OCI-LY1 (cell line): Measurements from ENCODE around the gene MMAA.

Experiments
- H2AFZ ChIP-seq: fragments of 200-600 bp; sonication (generic), shearing (Covaris generic); 2 replicates; pipeline ENCODE4 v1.6.0; 2014; ENCODE audit warnings: antibody characterized with exemption, mild to moderate bottlenecking, low read length
- H3F3A ChIP-seq: fragments of 200-600 bp; sonication (generic), shearing (Covaris generic); 2 replicates; pipeline ENCODE4 v1.6.0; 2014; ENCODE audit warnings: mild to moderate bottlenecking, antibody characterized with exemption, low read length, moderate library complexity; ENCODE audit not compliant: insufficient read depth
- H3K27ac ChIP-seq: fragments of 200-600 bp; sonication (generic); 2 replicates; pipeline ENCODE4 v1.5.1; 2014; ENCODE audit warnings: low read length, mixed run types, mild to moderate bottlenecking, low read depth; ENCODE audit not compliant: poor library complexity, severe bottlenecking
- H3K27me3 ChIP-seq: fragments of 200-600 bp; sonication (generic); 2 replicates; pipeline ENCODE4 v1.6.0; 2014; ENCODE audit warnings: antibody characterized with exemption, mild to moderate bottlenecking, low read length, moderate library complexity; ENCODE audit not compliant: insufficient read depth
- H3K36me3 ChIP-seq: fragments of 200-600 bp; sonication (generic); 2 replicates; pipeline ENCODE4 v1.6.1; 2014; ENCODE audit warnings: mild to moderate bottlenecking, antibody characterized with exemption, low read length, moderate library complexity, mixed read lengths; ENCODE audit not compliant: insufficient read depth
- H3K4me1 ChIP-seq: fragments of 200-600 bp; sonication (generic); 2 replicates; pipeline ENCODE4 v1.5.1; 2014; ENCODE audit warnings: mild to moderate bottlenecking, low read length, moderate library complexity; ENCODE audit not compliant: insufficient read depth, severe bottlenecking
- H3K4me2 ChIP-seq: fragments of 200-600 bp; sonication (generic), shearing (Covaris generic); 2 replicates; pipeline ENCODE4 v1.6.1; 2014; ENCODE audit warnings: low read length
- H3K4me3 ChIP-seq: fragments of 200-600 bp; sonication (generic); 2 replicates; pipeline ENCODE4 v1.5.1; 2014; ENCODE audit warnings: low read length, low read depth, mild to moderate bottlenecking, mixed read lengths; ENCODE audit not compliant: poor library complexity, severe bottlenecking
- H3K79me2 ChIP-seq: fragments of 200-600 bp; shearing (Covaris generic); 2 replicates; pipeline ENCODE4 v1.6.1; 2016; ENCODE audit warnings: mixed run types, low read length, mixed read lengths; ENCODE audit not compliant: insufficient read depth
- H3K9ac ChIP-seq: fragments of 200-600 bp; sonication (generic), shearing (Covaris generic); 2 replicates; pipeline ENCODE4 v1.6.1; 2014; ENCODE audit warnings: mild to moderate bottlenecking, low read length, mixed read lengths
- H3K9me2 ChIP-seq: fragments of 200-600 bp; sonication (generic), shearing (Covaris generic); 2 replicates; pipeline ENCODE4 v1.6.1; 2014; ENCODE audit warnings: low read depth, mild to moderate bottlenecking, low read length, mixed read lengths
- H3K9me3 ChIP-seq: fragments of 200-600 bp; shearing (Covaris generic); 2 replicates; pipeline ENCODE4 v1.6.1; 2014; ENCODE audit warnings: low read length, mixed read lengths
- H4K20me1 ChIP-seq: fragments of 200-600 bp; sonication (generic), shearing (Covaris generic); 2 replicates; pipeline ENCODE4 v1.6.0; 2016; ENCODE audit warnings: mild to moderate bottlenecking, low read length; ENCODE audit not compliant: insufficient read depth
- EZH2 ChIP-seq: fragments of 200-600 bp; sonication (generic), shearing (Covaris generic); IDR thresholded peaks from 2 replicates; pipeline ENCODE4 v1.8.0; 2017; ENCODE audit warnings: borderline replicate concordance, mixed run types, mild to moderate bottlenecking, antibody characterized with exemption, low read length, moderate library complexity, mixed read lengths
- TF ChIP-seq, protein P1 (sequence below): fragments of 200-600 bp; sonication (generic), shearing (Covaris generic); IDR thresholded peaks from 2 replicates; pipeline ENCODE4 v1.5.1; 2017; ENCODE audit warnings: mild to moderate bottlenecking, antibody characterized with exemption, low read length, moderate library complexity, mixed read lengths

MMAA gene

DNA sequence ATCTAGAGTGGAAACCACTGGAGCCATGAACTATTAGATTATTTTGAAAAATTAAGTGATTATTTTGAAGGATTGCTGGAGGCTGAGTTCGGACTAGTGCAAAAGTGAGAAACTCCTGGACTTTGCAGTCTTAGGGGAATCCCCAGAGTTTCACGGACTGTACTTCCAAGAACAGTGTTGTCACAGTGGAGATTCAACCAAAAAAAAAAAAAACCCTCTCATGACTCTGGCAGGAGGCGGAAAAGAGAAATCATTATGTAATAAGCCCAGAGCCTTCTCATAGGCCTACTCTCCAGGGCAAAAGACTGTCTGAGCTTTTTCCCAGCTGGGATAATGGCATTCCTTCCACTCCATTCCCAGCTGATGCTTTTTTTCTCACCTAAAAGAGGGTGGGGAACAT is 44.0 kb downstream of the MMAA start:
- no peak overlapping the region for H3K27ac ChIP-seq
- TF ChIP-seq, protein P1, sequence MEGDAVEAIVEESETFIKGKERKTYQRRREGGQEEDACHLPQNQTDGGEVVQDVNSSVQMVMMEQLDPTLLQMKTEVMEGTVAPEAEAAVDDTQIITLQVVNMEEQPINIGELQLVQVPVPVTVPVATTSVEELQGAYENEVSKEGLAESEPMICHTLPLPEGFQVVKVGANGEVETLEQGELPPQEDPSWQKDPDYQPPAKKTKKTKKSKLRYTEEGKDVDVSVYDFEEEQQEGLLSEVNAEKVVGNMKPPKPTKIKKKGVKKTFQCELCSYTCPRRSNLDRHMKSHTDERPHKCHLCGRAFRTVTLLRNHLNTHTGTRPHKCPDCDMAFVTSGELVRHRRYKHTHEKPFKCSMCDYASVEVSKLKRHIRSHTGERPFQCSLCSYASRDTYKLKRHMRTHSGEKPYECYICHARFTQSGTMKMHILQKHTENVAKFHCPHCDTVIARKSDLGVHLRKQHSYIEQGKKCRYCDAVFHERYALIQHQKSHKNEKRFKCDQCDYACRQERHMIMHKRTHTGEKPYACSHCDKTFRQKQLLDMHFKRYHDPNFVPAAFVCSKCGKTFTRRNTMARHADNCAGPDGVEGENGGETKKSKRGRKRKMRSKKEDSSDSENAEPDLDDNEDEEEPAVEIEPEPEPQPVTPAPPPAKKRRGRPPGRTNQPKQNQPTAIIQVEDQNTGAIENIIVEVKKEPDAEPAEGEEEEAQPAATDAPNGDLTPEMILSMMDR: no peak
- no peak for TF ChIP-seq EZH2
- no peaks in the 10 kb centered on the region for H3K9me3 ChIP-seq
- H3K9ac ChIP-seq: no peak overlapping the region
- no peaks in the 10 kb centered on the region for H3K79me2 ChIP-seq
- no peaks in the 10 kb centered on the region for H3K9me2 ChIP-seq
- no peaks in the 10 kb centered on the region for H3K4me1 ChIP-seq
- no peaks in the 10 kb centered on the region for H3K36me3 ChIP-seq
- no peak overlapping the region for H2AFZ ChIP-seq
- no peaks in the 10 kb centered on the region for H4K20me1 ChIP-seq
- H3K27me3 ChIP-seq: no peaks in the 10 kb centered on the region
- H3K4me2 ChIP-seq: no peak overlapping the region
- H3K4me3 ChIP-seq: no peak overlapping the region
- no peaks in the 10 kb centered on the region for H3F3A ChIP-seq

DNA sequence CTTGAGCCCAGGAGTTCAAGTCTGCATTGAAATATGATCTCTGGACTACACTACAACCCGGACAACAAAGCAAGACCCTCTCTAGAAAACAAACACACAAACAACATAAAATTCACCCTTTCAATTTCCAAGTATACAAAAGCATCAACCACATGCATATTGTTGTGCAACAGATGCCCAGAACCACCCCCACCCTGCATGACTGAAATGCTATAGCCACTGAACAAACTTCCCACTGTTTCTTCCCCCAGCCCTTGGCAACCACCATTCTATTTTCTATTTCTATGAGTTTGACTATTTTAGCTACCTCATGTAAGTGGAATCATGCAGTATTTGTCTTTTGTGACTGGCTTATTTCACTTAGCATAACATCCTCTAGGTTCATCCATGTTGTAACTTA is 46.6 kb downstream of the MMAA start:
- no peaks in the 10 kb centered on the region for H3K9me3 ChIP-seq
- no peak overlapping the region for H3K9ac ChIP-seq
- H3K79me2 ChIP-seq: no peaks in the 10 kb centered on the region
- no peak overlapping the region for H3K4me3 ChIP-seq
- H3K27me3 ChIP-seq: no peaks in the 10 kb centered on the region; the same call in 1 of the 2 replicates
- no peak overlapping the region for H3K4me2 ChIP-seq
- no peak overlapping the region for H3K27ac ChIP-seq
- no peaks in the 10 kb centered on the region for H3K4me1 ChIP-seq
- H4K20me1 ChIP-seq: no peaks in the 10 kb centered on the region
- H2AFZ ChIP-seq: no peak overlapping the region
- H3K36me3 ChIP-seq: no peaks in the 10 kb centered on the region
- TF ChIP-seq, protein P1: no peak
- no peak for TF ChIP-seq EZH2
- no peaks in the 10 kb centered on the region for H3F3A ChIP-seq
- no peaks in the 10 kb centered on the region for H3K9me2 ChIP-seq

DNA sequence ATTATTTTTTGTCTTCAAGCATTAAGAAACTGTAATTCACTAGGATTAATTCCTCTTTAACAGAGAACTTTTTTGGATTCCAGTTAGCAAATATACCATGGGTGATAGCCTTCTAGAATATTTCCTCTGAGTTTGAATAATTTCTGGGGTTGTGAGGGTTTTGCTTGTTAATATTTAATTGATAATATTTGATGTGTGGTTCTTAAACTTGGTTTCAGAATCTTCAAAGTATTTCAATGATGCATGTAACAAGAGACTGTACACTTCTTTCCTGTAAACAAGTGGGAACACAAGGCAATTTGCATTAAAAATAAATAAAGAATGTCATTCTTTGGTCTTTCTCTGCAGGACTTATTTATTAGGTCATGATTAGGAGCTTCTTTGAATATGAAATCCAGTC is 51.2 kb downstream of the MMAA start:
- no peak overlapping the region for H3K4me3 ChIP-seq
- H3K79me2 ChIP-seq: no peaks in the 10 kb centered on the region
- H4K20me1 ChIP-seq: no peaks in the 10 kb centered on the region
- H3K9ac ChIP-seq: no peak overlapping the region
- H3K9me2 ChIP-seq: no peaks in the 10 kb centered on the region
- TF ChIP-seq EZH2: no peak
- TF ChIP-seq, protein P1: no peak
- H3F3A ChIP-seq: no peaks in the 10 kb centered on the region
- H3K36me3 ChIP-seq: no peaks in the 10 kb centered on the region
- no peaks in the 10 kb centered on the region for H3K4me1 ChIP-seq
- no peak overlapping the region for H3K27ac ChIP-seq
- no peaks in the 10 kb centered on the region; the same call in 1 of the 2 replicates for H3K27me3 ChIP-seq
- no peaks in the 10 kb centered on the region for H3K9me3 ChIP-seq
- H2AFZ ChIP-seq: no peak overlapping the region
- H3K4me2 ChIP-seq: no peak overlapping the region
